K562 (cell line): ENCODE results near the gene KRTAP10-8. TPM values are rescaled to one million over a fixed set of nuclear protein-coding genes. Genes with fewer than 3 reads are reported as not detected.

Source experiments
- ATAC-seq: fragments of 200-7000 bp; cut with Tn5 transposase; 3 replicates; pipeline ENCODE4 v1.9.1; 2020; ENCODE audit warnings: moderate library complexity
- BruUV-seq: library from RNA; stranded (reverse); fragments of 400-500 nt; replicated peaks from 2 replicates; lab custom pipeline; 2021; lab: Mats Ljungman, UMichigan
- CTCF ChIA-PET: fragments of 300-600 bp; formaldehyde crosslinking; extraction: SDS; loops from one replicate; lab custom pipeline; 2021; ENCODE audit warnings: low intra/inter-chr PET ratio; lab: Yijun Ruan, JAX
- POLR2A ChIA-PET: fragments of 300-600, 350-650 bp; sonication (Branson Sonifier 250); formaldehyde crosslinking; extraction: SDS; loops from one replicate; lab custom pipeline; 2021; ENCODE audit warnings: antibody characterized with exemption, inconsistent platforms; lab: Yijun Ruan, JAX
- DNase-seq, 4 experiments: peaks; one replicate each; pipeline versions ENCODE4 v3.0.0 to v3.0.0-alpha.2; 2011 to 2018; ENCODE audit warnings: low spot score in 3 of 4, mixed read lengths in 3 of 4; ENCODE audit errors: extremely low read depth in 1 of 4
- FAIRE-seq: peaks from 2 replicates; lab custom pipeline; 2011; peaks lifted over from hg19 to GRCh38; lab: Jason Lieb, UNC
- H2AFZ ChIP-seq: 2 replicates; pipeline ENCODE4 v1.6.0; 2011; ENCODE audit warnings: low read depth, low read length, control low read depth, inconsistent platforms
- H3K27ac ChIP-seq: fragments of 200-600 bp; 3 replicates; pipeline ENCODE4 v1.8.0; 2011; ENCODE audit warnings: low read depth, mild to moderate bottlenecking, control low read depth, inconsistent platforms, low read length, moderate library complexity, mixed read lengths; ENCODE audit errors: extremely low read depth
- H3K27me3 ChIP-seq, 2 experiments: fragments of 300-600 bp in 1 of 2; 2 replicates in 1 of 2; 3 replicates in 1 of 2; pipeline versions ENCODE4 v1.6.0 to v1.8.0; 2011; ENCODE audit warnings: inconsistent platforms in 2 of 2, low read length in 2 of 2, mild to moderate bottlenecking in 1 of 2, mixed read lengths in 1 of 2, moderate library complexity in 1 of 2; ENCODE audit not compliant: control insufficient read depth in 2 of 2, insufficient read depth in 2 of 2
- H3K36me3 ChIP-seq: fragments of 300-600 bp; 3 replicates; pipeline ENCODE4 v1.8.0; 2011; ENCODE audit warnings: mild to moderate bottlenecking, low read length, inconsistent platforms; ENCODE audit not compliant: control insufficient read depth, insufficient read depth
- H3K4me1 ChIP-seq, 2 experiments: fragments of 200-600 bp in 1 of 2; replicated peaks in 1 of 2; 2 replicates in 1 of 2; 3 replicates in 1 of 2; pipeline versions ENCODE4 v1.5.1 to v1.8.0; 2011; ENCODE audit warnings: inconsistent platforms in 2 of 2, low read length in 2 of 2, mild to moderate bottlenecking in 1 of 2, mixed read lengths in 1 of 2, moderate library complexity in 1 of 2; ENCODE audit not compliant: control insufficient read depth in 2 of 2, insufficient read depth in 2 of 2
- H3K4me2 ChIP-seq: 2 replicates; pipeline ENCODE4 v1.6.1; 2011; ENCODE audit warnings: low read length, control low read depth, inconsistent platforms, mixed read lengths; ENCODE audit not compliant: insufficient read depth
- H3K4me3 ChIP-seq: fragments of 200-600 bp; sonication (generic), shearing (Covaris generic); 2 replicates; pipeline ENCODE4 v1.5.1; 2016; ENCODE audit warnings: control low read depth, inconsistent platforms
- H3K79me2 ChIP-seq: fragments of 200-600 bp; 3 replicates; pipeline ENCODE4 v1.8.0; 2011; ENCODE audit warnings: low read length, inconsistent platforms; ENCODE audit not compliant: control insufficient read depth, insufficient read depth
- H3K9ac ChIP-seq, 2 experiments: 2 replicates each; pipeline versions ENCODE4 v1.6.0 to v1.6.1; 2011; ENCODE audit warnings: low read depth in 2 of 2, low read length in 2 of 2, control low read depth in 1 of 2, inconsistent platforms in 1 of 2, mild to moderate bottlenecking in 1 of 2, mixed read lengths in 1 of 2; ENCODE audit not compliant: insufficient read depth in 1 of 2
- H3K9me1 ChIP-seq: one replicate; pipeline ENCODE4 v1.6.0; 2011; ENCODE audit warnings: inconsistent platforms, mild to moderate bottlenecking, low read length, moderate library complexity; ENCODE audit not compliant: control insufficient read depth, insufficient read depth
- H3K9me3 ChIP-seq: replicated peaks from 2 replicates; pipeline ENCODE4 v1.5.1; 2011; ENCODE audit warnings: low read depth, low read length, inconsistent platforms; ENCODE audit not compliant: control insufficient read depth, insufficient read depth
- H4K20me1 ChIP-seq: replicated peaks from 2 replicates; pipeline ENCODE4 v1.6.1; 2011; ENCODE audit warnings: low read length, inconsistent platforms, mixed read lengths; ENCODE audit not compliant: control insufficient read depth, insufficient read depth
- C11orf30 ChIP-seq: fragments of 450-650 bp; IDR thresholded peaks from 2 replicates; pipeline ENCODE4 v1.6.1; 2016; ENCODE audit warnings: low read depth, mild to moderate bottlenecking
- CBX8 ChIP-seq: fragments of 200-600 bp; sonication (generic); IDR thresholded peaks from 2 replicates; pipeline ENCODE4 v1.6.1; 2012; ENCODE audit warnings: borderline replicate concordance, mixed run types, low read depth, mild to moderate bottlenecking, moderate library complexity, mixed read lengths, low read length, control low read depth, inconsistent platforms; ENCODE audit not compliant: poor library complexity, severe bottlenecking; ENCODE audit errors: extremely low read depth
- HDAC3 ChIP-seq: fragments of 450-650 bp; IDR thresholded peaks from 2 replicates; pipeline ENCODE4 v1.6.1; 2018; ENCODE audit warnings: borderline replicate concordance, mild to moderate bottlenecking, moderate library complexity; ENCODE audit not compliant: partially characterized antibody
- HOMEZ ChIP-seq: fragments of 250-450 bp; sonication (Bioruptor Pico); IDR thresholded peaks from 2 replicates; pipeline ENCODE4 v1.4.0; 2020; ENCODE audit warnings: mild to moderate bottlenecking, moderate library complexity
- KAT2B ChIP-seq: IDR thresholded peaks from one replicate; pipeline ENCODE4 v1.6.1; 2012; ENCODE audit warnings: low read depth, mild to moderate bottlenecking, control low read depth, inconsistent platforms, low read length, moderate library complexity
- KDM1A ChIP-seq, 2 experiments: fragments of 450-650 bp; IDR thresholded peaks; 2 replicates each; pipeline ENCODE4 v1.6.1; 2016; ENCODE audit warnings: mild to moderate bottlenecking in 2 of 2
- SIRT6 ChIP-seq: IDR thresholded peaks from one replicate; pipeline ENCODE4 v1.6.1; 2012; ENCODE audit warnings: low read depth, mild to moderate bottlenecking, control low read depth, inconsistent platforms, low read length, moderate library complexity
- STAT5A ChIP-seq: IDR thresholded peaks from 2 replicates; pipeline ENCODE4 v1.6.1; 2012; ENCODE audit warnings: low read length, inconsistent platforms, borderline replicate concordance
- ZNF316 ChIP-seq: fragments of 450-650 bp; IDR thresholded peaks from 2 replicates; pipeline ENCODE4 v1.6.1; 2016
- ZNF436 ChIP-seq: fragments of 250-450, 450-650 bp; sonication (Bioruptor Pico); formaldehyde crosslinking; IDR thresholded peaks from 2 replicates; pipeline ENCODE4 v1.7.0; 2020; ENCODE audit warnings: mild to moderate bottlenecking
- ZSCAN32 ChIP-seq: fragments of 450-650 bp; formaldehyde crosslinking; IDR thresholded peaks from 2 replicates; pipeline ENCODE4 v1.4.0; 2020; ENCODE audit warnings: mild to moderate bottlenecking, moderate library complexity
- WGBS: fragments of 100-300 bp; shearing (Covaris generic); methylation state at CpG from one replicate; pipeline ENCODE4 v1.1.6; 2016; ENCODE audit warnings: low coverage, mixed read lengths; ENCODE audit not compliant: insufficient coverage; ENCODE audit errors: missing lambda C conversion rate; 5-methylcytosine and 5-hydroxymethylcytosine counted together
- in situ Hi-C: fragments of 300-500 bp; cut with MboI; formaldehyde crosslinking; loops from 4 replicates; pipeline ENCODE4 v1.15.0; 2018; ENCODE audit warnings: inconsistent platforms, mixed read lengths
- intact Hi-C: fragments of 100-400 bp; cut with micrococcal nuclease; formaldehyde crosslinking; loops from 2 replicates; pipeline ENCODE4 v1.14.2; 2022
- polyA plus RNA-seq, 8 experiments: library from polyadenylated mRNA; depleted of rRNA in 4 of 8; stranded (reverse) in 5 of 8; unstranded in 3 of 8; fragments of >200 nt; fragmentation: Nextera tagmentation in 2 of 8; fragmentation: Illumina TruSeq in 1 of 8; extraction: Ambion mirVana in 2 of 8; extraction: Trizol in 1 of 8; gene quantifications; 2 replicates each; pipeline versions ENCODE4 v1.2.1 to v1.2.3, GENCODE V29; 2011 to 2014; ENCODE audit warnings: inconsistent platforms in 1 of 8, missing spikeins in 1 of 8
- total RNA-seq, 7 experiments: library from RNA; depleted of rRNA in 6 of 7; stranded (reverse); fragments of >200 nt in 6 of 7; fragmentation: Illumina TruSeq in 2 of 7; extraction: Trizol in 2 of 7; gene quantifications; 2 replicates each; pipeline versions ENCODE4 v1.2.1 to v1.2.3, GENCODE V29; 2011 to 2021; ENCODE audit warnings: low replicate concordance in 1 of 7
- TF ChIP-seq, protein P1 (sequence below): sonication (generic); formaldehyde crosslinking; IDR thresholded peaks from 2 replicates; pipeline ENCODE4 v1.8.0; 2022; ENCODE audit warnings: mild to moderate bottlenecking, missing genetic modification reagents

Gene KRTAP10-8
- total and polyA plus RNA-seq, 9 of the 15 experiments (the other 6 are each of a cell fraction or from before 2014, with no cell fraction given) = not detected

GRCh38 chr21:44625756-44626155 lies 13.9 kb downstream of the KRTAP10-8 start (continued):
- TF ChIP-seq ZNF316 (no peak), KAT2B (no peak), CBX8 (no peak), SIRT6 (no peak), KDM1A (IDR thresholded peaks at IDR 0.05) (no peak), C11orf30 (no peak), HOMEZ (CRISPR knock-in tag) (no peak), ZSCAN32 (CRISPR knock-in tag) (no peak)

GRCh38 chr21:44626262-44626661 lies 14.4 kb downstream of the KRTAP10-8 start:
- Histone ChIP-seq H4K20me1 (no peaks in the 10 kb centered on the region), H3K27ac (no peak overlapping the region), H3K79me2 (no peaks in the 10 kb centered on the region), H3K9me1 (no peaks in the 10 kb centered on the region), H2AFZ (no peak overlapping the region), H3K27me3 (peaks cover 0 to 6% of the 10 kb centered on the region in 2 experiments; a peak in 1 of 5 replicates), H3K9ac (no peak overlapping the region), H3K4me3 (no peak overlapping the region), H3K4me2 (no peak overlapping the region), H3K4me1 (no peaks in the 10 kb centered on the region), H3K9me3 (peaks cover 5% of the 10 kb centered on the region; the same call in 1 of the 2 replicates), H3K36me3 (no peaks in the 10 kb centered on the region)
- TF ChIP-seq HDAC3 (no peak), ZNF436 (CRISPR knock-in tag) (no peak), STAT5A (no peak)
- TF ChIP-seq, protein P1, sequence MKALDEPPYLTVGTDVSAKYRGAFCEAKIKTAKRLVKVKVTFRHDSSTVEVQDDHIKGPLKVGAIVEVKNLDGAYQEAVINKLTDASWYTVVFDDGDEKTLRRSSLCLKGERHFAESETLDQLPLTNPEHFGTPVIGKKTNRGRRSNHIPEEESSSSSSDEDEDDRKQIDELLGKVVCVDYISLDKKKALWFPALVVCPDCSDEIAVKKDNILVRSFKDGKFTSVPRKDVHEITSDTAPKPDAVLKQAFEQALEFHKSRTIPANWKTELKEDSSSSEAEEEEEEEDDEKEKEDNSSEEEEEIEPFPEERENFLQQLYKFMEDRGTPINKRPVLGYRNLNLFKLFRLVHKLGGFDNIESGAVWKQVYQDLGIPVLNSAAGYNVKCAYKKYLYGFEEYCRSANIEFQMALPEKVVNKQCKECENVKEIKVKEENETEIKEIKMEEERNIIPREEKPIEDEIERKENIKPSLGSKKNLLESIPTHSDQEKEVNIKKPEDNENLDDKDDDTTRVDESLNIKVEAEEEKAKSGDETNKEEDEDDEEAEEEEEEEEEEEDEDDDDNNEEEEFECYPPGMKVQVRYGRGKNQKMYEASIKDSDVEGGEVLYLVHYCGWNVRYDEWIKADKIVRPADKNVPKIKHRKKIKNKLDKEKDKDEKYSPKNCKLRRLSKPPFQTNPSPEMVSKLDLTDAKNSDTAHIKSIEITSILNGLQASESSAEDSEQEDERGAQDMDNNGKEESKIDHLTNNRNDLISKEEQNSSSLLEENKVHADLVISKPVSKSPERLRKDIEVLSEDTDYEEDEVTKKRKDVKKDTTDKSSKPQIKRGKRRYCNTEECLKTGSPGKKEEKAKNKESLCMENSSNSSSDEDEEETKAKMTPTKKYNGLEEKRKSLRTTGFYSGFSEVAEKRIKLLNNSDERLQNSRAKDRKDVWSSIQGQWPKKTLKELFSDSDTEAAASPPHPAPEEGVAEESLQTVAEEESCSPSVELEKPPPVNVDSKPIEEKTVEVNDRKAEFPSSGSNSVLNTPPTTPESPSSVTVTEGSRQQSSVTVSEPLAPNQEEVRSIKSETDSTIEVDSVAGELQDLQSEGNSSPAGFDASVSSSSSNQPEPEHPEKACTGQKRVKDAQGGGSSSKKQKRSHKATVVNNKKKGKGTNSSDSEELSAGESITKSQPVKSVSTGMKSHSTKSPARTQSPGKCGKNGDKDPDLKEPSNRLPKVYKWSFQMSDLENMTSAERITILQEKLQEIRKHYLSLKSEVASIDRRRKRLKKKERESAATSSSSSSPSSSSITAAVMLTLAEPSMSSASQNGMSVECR (CRISPR knock-in tag) = no peak
- BruUV-seq = no TSS peak
- intact Hi-C loops (no loop called here), in situ Hi-C loops (no loop called here)
- DNase-seq = no peak
- no peak for FAIRE-seq
- ATAC-seq = no peak
- CTCF ChIA-PET = no interaction called here
- WGBS = 0% methylated on average over 10 of the region's 10 CpGs
- POLR2A ChIA-PET = no interaction called here
